ENCODE data around the gene SLC34A1. TPM values are rescaled to one million over a fixed set of nuclear protein-coding genes. Genes with fewer than 3 reads are reported as not detected.

The SLC34A1 gene
- total RNA-seq, 4 donors from 2014 or later: not detected

DNA sequence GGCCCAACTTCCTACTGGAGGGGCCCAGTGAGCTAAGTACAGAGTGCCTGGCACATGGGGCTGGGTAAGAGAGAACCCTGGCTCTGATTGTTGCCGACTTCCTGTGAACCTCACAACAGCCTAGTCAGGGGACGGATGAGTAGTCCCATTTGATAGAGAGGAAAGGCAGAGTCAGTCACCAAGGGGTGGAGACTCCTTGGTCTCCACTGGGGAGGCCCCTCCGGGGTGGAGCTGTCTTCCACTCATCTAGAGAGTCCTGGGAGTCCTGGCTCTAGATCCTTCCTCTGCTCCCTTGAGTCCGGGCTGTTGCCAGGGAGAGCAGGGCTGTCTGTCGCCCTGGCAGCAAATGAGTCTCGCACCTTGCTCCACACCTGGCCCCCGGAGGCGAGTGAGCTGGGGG, 50.2 kb downstream of the SLC34A1 start:
- TF ChIP-seq CTCF (IDR thresholded peaks at IDR 0.05 in 4 of 5, conservative IDR thresholded peaks at IDR 0.05 in 1 of 5) (no peak), POLR2A (IDR thresholded peaks at IDR 0.05) (no peak)
- in situ Hi-C loops (cut with MboI; ENCODE audit: low sequenced_read_pairs in 4 of 4) (no loop called here), intact Hi-C loops (cut with DNase I; ENCODE audit: low total_unique reads) (no loop called here)
- Histone ChIP-seq H3K4me3 (no peak overlapping the region), H3K27me3 (no peaks in the 10 kb centered on the region), H3K4me1 (peaks cover 14 to 21% of the 10 kb centered on the region in 2 donors), H3K9me3 (no peaks in the 10 kb centered on the region), H3K27ac (no peak overlapping the region), H3K36me3 (peaks cover 0 to 50% of the 10 kb centered on the region in 2 donors)
- ATAC-seq (no peak), DNase-seq (no peak)

DNA sequence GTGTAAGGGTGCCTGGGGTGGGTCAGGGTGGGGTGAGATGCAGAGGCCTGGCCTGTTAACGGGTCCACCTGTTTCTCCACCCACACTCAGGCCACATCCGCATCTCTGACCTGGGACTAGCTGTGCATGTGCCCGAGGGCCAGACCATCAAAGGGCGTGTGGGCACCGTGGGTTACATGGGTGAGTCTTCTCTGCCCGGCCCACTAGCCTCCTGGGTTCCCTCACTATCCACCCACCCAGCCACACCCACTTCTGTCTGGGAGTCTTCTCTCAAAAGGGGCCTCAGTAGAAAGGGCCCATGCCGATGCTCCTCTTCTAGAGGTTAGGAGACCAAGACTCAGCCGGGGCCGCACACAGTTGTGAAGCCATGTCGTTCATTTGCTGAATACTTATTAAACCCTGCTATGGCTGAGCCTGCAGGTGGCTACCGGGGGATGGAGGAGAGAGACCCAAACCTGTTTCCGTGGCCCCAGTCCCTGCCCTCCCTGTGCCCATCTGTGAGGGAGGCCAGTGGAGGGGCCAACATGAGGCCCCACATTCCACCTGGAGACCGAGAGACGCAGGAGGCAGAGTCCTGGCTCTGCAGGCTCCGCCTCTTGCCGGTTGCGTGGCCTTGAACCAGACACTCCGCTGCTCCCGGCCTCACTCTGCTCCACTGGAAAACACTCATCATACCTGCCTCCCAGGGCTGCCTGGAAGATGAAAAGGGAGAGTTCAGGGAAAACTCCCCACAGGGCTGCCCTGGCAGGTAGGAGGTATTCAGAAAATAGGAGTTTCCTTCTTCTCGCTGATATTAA, 50.9 kb downstream of the SLC34A1 start:
- Histone ChIP-seq H3K4me3 (no peak overlapping the region), H3K4me1 (peaks cover 10 to 21% of the 10 kb centered on the region in 2 donors), H3K27me3 (no peaks in the 10 kb centered on the region), H3K9me3 (no peaks in the 10 kb centered on the region), H3K36me3 (peaks cover 0 to 50% of the 10 kb centered on the region in 2 donors), H3K27ac (no peak overlapping the region)
- no peak for DNase-seq
- intact Hi-C loops (cut with DNase I; ENCODE audit: low total_unique reads) (no loop called here), in situ Hi-C loops (cut with MboI; ENCODE audit: low sequenced_read_pairs in 4 of 4) (no loop called here)
- no peak for TF ChIP-seq POLR2A (IDR thresholded peaks at IDR 0.05)
- TF ChIP-seq CTCF (IDR thresholded peaks at IDR 0.05 in 4 of 5, conservative IDR thresholded peaks at IDR 0.05 in 1 of 5): no peak
- ATAC-seq: no peak

DNA sequence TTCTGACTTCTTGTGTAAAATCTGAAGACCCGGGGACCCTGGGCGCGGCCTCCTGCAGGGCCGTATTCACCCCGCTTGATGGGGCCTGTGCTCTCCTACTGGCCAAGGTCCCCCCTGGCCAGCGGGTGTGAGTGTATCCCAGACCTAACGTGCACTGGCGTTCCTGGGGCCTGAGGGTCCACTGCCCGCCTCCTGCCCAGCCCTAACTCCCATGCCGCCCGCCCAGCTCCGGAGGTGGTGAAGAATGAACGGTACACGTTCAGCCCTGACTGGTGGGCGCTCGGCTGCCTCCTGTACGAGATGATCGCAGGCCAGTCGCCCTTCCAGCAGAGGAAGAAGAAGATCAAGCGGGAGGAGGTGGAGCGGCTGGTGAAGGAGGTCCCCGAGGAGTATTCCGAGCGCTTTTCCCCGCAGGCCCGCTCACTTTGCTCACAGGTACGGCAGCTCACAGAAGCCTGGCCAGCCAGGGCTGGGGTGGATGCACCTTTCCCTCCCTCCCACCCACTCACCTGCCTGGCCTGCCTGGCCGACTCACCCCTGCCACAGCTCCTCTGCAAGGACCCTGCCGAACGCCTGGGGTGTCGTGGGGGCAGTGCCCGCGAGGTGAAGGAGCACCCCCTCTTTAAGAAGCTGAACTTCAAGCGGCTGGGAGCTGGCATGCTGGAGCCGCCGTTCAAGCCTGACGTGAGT, 51.8 kb downstream of the SLC34A1 start:
- DNase-seq (no peak), ATAC-seq (no peak)
- no peak overlapping the region for H3K4me3 ChIP-seq
- no peaks in the 10 kb centered on the region for H3K9me3 ChIP-seq
- no peaks in the 10 kb centered on the region for H3K27me3 ChIP-seq
- intact Hi-C loops (cut with DNase I; ENCODE audit: low total_unique reads): no loop called here
- peaks cover 10 to 19% of the 10 kb centered on the region in 2 donors for H3K4me1 ChIP-seq
- in situ Hi-C loops (cut with MboI; ENCODE audit: low sequenced_read_pairs in 4 of 4): no loop called here
- TF ChIP-seq CTCF (IDR thresholded peaks at IDR 0.05 in 4 of 5, conservative IDR thresholded peaks at IDR 0.05 in 1 of 5): no peak
- TF ChIP-seq POLR2A (IDR thresholded peaks at IDR 0.05): no peak
- peaks cover 0 to 50% of the 10 kb centered on the region in 2 donors for H3K36me3 ChIP-seq
- H3K27ac ChIP-seq: no peak overlapping the region

- intact Hi-C loops (cut with DNase I; ENCODE audit: low total_unique reads) (no loop called here), in situ Hi-C loops (cut with MboI; ENCODE audit: low sequenced_read_pairs in 4 of 4) (no loop called here)
- Histone ChIP-seq H3K36me3 (peaks cover 0 to 60% of the 10 kb centered on the region in 2 donors), H3K4me3 (no peak overlapping the region), H3K4me1 (peaks cover 0 to 2% of the 10 kb centered on the region in 2 donors), H3K27ac (no peak overlapping the region), H3K9me3 (no peaks in the 10 kb centered on the region), H3K27me3 (no peaks in the 10 kb centered on the region)
- no peak for ATAC-seq
- TF ChIP-seq CTCF (IDR thresholded peaks at IDR 0.05 in 4 of 5, conservative IDR thresholded peaks at IDR 0.05 in 1 of 5): no peak
- TF ChIP-seq POLR2A (IDR thresholded peaks at IDR 0.05): no peak
- no peak for DNase-seq
Measured at GRCh38 chr5:177437623-177438022, 53.4 kb downstream of the SLC34A1 start.
